Endothelial cell of umbilical vein (primary cell): ENCODE measurements around the gene OR2Z1. TPM values are rescaled to one million over a fixed set of nuclear protein-coding genes. Genes with fewer than 3 reads are reported as not detected.

Source experiments
- BruUV-seq: library from RNA; stranded (reverse); fragments of 400-500 nt; replicated peaks from 2 replicates; lab custom pipeline; 2021; lab: Mats Ljungman, UMichigan
- CTCF ChIA-PET: fragments of 300-600, 350-600 bp; sonication (Branson Sonifier 250); formaldehyde crosslinking; loops from one replicate; lab custom pipeline; 2021; ENCODE audit warnings: antibody characterized with exemption, inconsistent platforms; lab: Charles Lee
- POLR2A ChIA-PET: fragments of 300-600, 350-600 bp; sonication (Branson Sonifier 250); formaldehyde crosslinking; loops from one replicate; lab custom pipeline; 2021; ENCODE audit warnings: antibody characterized with exemption, inconsistent platforms; lab: Charles Lee
- DNase-seq: peaks from one replicate; pipeline ENCODE4 v3.0.0-alpha.2; 2011; ENCODE audit warnings: low read depth, low spot score
- FAIRE-seq: peaks from 2 replicates; lab custom pipeline; 2011; peaks lifted over from hg19 to GRCh38; lab: Jason Lieb, UNC
- H2AFZ ChIP-seq: 2 replicates; pipeline ENCODE4 v1.6.0; 2012; ENCODE audit warnings: low read depth, low read length, control low read depth, inconsistent platforms
- H3K27ac ChIP-seq: 2 replicates; pipeline ENCODE4 v1.5.1; 2011; ENCODE audit warnings: low read depth, mild to moderate bottlenecking, control low read depth, low read length, moderate library complexity; ENCODE audit not compliant: insufficient read depth
- H3K27me3 ChIP-seq, 2 experiments: 2 replicates each; pipeline versions ENCODE4 v1.6.0 to v1.6.1; 2011; ENCODE audit warnings: low read length in 2 of 2, mixed read lengths in 1 of 2; ENCODE audit not compliant: control insufficient read depth in 2 of 2, insufficient read depth in 2 of 2
- H3K36me3 ChIP-seq, 2 experiments: 2 replicates in 1 of 2; 3 replicates in 1 of 2; pipeline ENCODE4 v1.5.1; 2011; ENCODE audit warnings: low read length in 2 of 2, mild to moderate bottlenecking in 1 of 2, moderate library complexity in 1 of 2; ENCODE audit not compliant: control insufficient read depth in 2 of 2, insufficient read depth in 2 of 2; ENCODE audit errors: extremely low read depth in 1 of 2
- H3K4me1 ChIP-seq: 3 replicates; pipeline ENCODE4 v1.5.1; 2011; ENCODE audit warnings: mild to moderate bottlenecking, low read length; ENCODE audit not compliant: control insufficient read depth, insufficient read depth; ENCODE audit errors: extremely low read depth
- H3K4me2 ChIP-seq: 2 replicates; pipeline ENCODE4 v1.6.1; 2011; ENCODE audit warnings: low read length, control low read depth, mixed read lengths; ENCODE audit not compliant: insufficient read depth
- H3K4me3 ChIP-seq, 3 experiments: fragments of 200-600 bp in 1 of 3; sonication (generic), shearing (Covaris generic) in 1 of 3; replicated peaks in 1 of 3; 2 replicates each; pipeline ENCODE4 v1.5.1; 2011 to 2016; ENCODE audit warnings: control low read depth in 3 of 3, low read length in 3 of 3, mild to moderate bottlenecking in 2 of 3, inconsistent platforms in 1 of 3, low read depth in 1 of 3, moderate library complexity in 1 of 3; ENCODE audit not compliant: insufficient read depth in 1 of 3
- H3K79me2 ChIP-seq: 2 replicates; pipeline ENCODE4 v1.6.0; 2012; ENCODE audit warnings: low read length, inconsistent platforms; ENCODE audit not compliant: control insufficient read depth, insufficient read depth
- H3K9ac ChIP-seq: replicated peaks from 2 replicates; pipeline ENCODE3; 2011; ENCODE audit warnings: low read length, control low read depth; ENCODE audit not compliant: insufficient read depth; ENCODE audit errors: extremely low read depth
- H3K9me1 ChIP-seq: replicated peaks from 3 replicates; pipeline ENCODE4 v1.6.0; 2011; ENCODE audit warnings: mild to moderate bottlenecking, low read length; ENCODE audit not compliant: control insufficient read depth, insufficient read depth; ENCODE audit errors: extremely low read depth
- H3K9me3 ChIP-seq: replicated peaks from 2 replicates; pipeline ENCODE4 v1.5.1; 2012; ENCODE audit warnings: low read length, inconsistent platforms; ENCODE audit not compliant: control insufficient read depth, insufficient read depth
- H4K20me1 ChIP-seq: replicated peaks from 2 replicates; pipeline ENCODE3; 2011; ENCODE audit warnings: mild to moderate bottlenecking, low read length; ENCODE audit not compliant: control insufficient read depth, insufficient read depth; ENCODE audit errors: extremely low read depth
- CTCF ChIP-seq, 2 donors: IDR thresholded peaks; 1 replicate in 1 of 2; 2 replicates in 1 of 2; pipeline ENCODE4 v1.5.1; 2011; ENCODE audit warnings: low read length in 2 of 2, mild to moderate bottlenecking in 2 of 2, moderate library complexity in 2 of 2, control low read depth in 1 of 2, inconsistent platforms in 1 of 2, low read depth in 1 of 2; ENCODE audit not compliant: insufficient read depth in 1 of 2; ENCODE audit errors: extremely low read depth in 1 of 2
- EZH2 ChIP-seq: IDR thresholded peaks from 2 replicates; pipeline ENCODE4 v1.6.1; 2012; ENCODE audit warnings: borderline replicate concordance, low read depth, mild to moderate bottlenecking, moderate library complexity, low read length, inconsistent platforms; ENCODE audit not compliant: severe bottlenecking
- FOS ChIP-seq: IDR thresholded peaks from 2 replicates; pipeline ENCODE4 v1.6.1; 2011; ENCODE audit warnings: mild to moderate bottlenecking, low read length, moderate library complexity, borderline replicate concordance; ENCODE audit not compliant: insufficient read depth
- GATA2 ChIP-seq: IDR thresholded peaks from 2 replicates; pipeline ENCODE4 v1.7.0; 2011; ENCODE audit warnings: low read depth, mild to moderate bottlenecking, moderate library complexity, mixed read lengths, low read length; ENCODE audit not compliant: insufficient read length, insufficient read depth
- JUN ChIP-seq: IDR thresholded peaks from 2 replicates; pipeline ENCODE4 v1.6.1; 2011; ENCODE audit warnings: borderline replicate concordance, low read depth; ENCODE audit not compliant: insufficient read length, insufficient read depth
- MAX ChIP-seq: IDR thresholded peaks from 2 replicates; pipeline ENCODE4 v1.6.1; 2011; ENCODE audit not compliant: insufficient read depth, insufficient read length
- MYC ChIP-seq: IDR thresholded peaks from one replicate; pipeline ENCODE4 v1.6.1; 2011; ENCODE audit warnings: mild to moderate bottlenecking, low read depth, low read length
- POLR2A ChIP-seq: IDR thresholded peaks from 2 replicates; pipeline ENCODE4 v1.6.1; 2012; ENCODE audit warnings: low read depth, mild to moderate bottlenecking, control low read depth, low read length
- POLR2AphosphoS5 ChIP-seq: IDR thresholded peaks from 2 replicates; pipeline ENCODE4 v1.6.1; 2012; ENCODE audit warnings: low read depth, mild to moderate bottlenecking, control low read depth, low read length, moderate library complexity; ENCODE audit not compliant: insufficient read depth
- dilution Hi-C: fragments of 300-500 bp; cut with MboI; formaldehyde crosslinking; loops from one replicate; pipeline ENCODE4 v1.15.0; 2019; ENCODE audit warnings: low sequenced_read_pairs; ENCODE audit not compliant: extremely low pct_ligation_motif_present
- intact Hi-C: fragments of 100-400 bp; cut with micrococcal nuclease; formaldehyde crosslinking; loops from one replicate; pipeline ENCODE4 v1.10.0; 2022
- polyA plus RNA-seq, 4 experiments: library from polyadenylated mRNA; depleted of rRNA in 3 of 4; stranded (reverse) in 3 of 4; unstranded in 1 of 4; fragments of >200 nt; gene quantifications; 2 replicates each; pipeline versions ENCODE4 v1.2.1 to v1.2.3, GENCODE V29; 2011 to 2012; ENCODE audit warnings: missing spikeins in 1 of 4
- total RNA-seq: library from RNA; stranded (reverse); gene quantifications from 2 replicates; pipeline ENCODE4 v1.2.3, GENCODE V29; 2021

The OR2Z1 gene
- total and polyA plus RNA-seq, 2 donors (not counting 3 experiments of a cell fraction or from before 2014, with no cell fraction given), result not detected

- Histone ChIP-seq H3K4me2 (no peak overlapping the region), H3K9ac (no peak overlapping the region), H3K9me1 (no peaks in the 10 kb centered on the region), H2AFZ (no peak overlapping the region), H3K4me1 (no peaks in the 10 kb centered on the region), H3K4me3 (no peak overlapping the region), H3K36me3 (no peaks in the 10 kb centered on the region), H3K27me3 (no peaks in the 10 kb centered on the region), H3K79me2 (no peaks in the 10 kb centered on the region), H3K27ac (no peak overlapping the region), H4K20me1 (no peaks in the 10 kb centered on the region), H3K9me3 (no peaks in the 10 kb centered on the region)
- POLR2A ChIA-PET, result no interaction called here
- dilution Hi-C loops (no loop called here), intact Hi-C loops (no loop called here)
- FAIRE-seq (no peak), DNase-seq (no peak)
- CTCF ChIA-PET, result no interaction called here
- TF ChIP-seq POLR2A (no peak), GATA2 (no peak), MYC (no peak), POLR2AphosphoS5 (no peak), CTCF (IDR thresholded peaks at IDR 0.05; ENCODE audit: extremely low read depth in 1 of 2, insufficient read depth in 1 of 2, low read depth in 1 of 2, low read length in 2 of 2) (no peak), JUN (no peak), EZH2 (no peak), MAX (no peak), FOS (no peak)
- BruUV-seq, result no TSS peak
Observed at GRCh38 chr19:8696993-8697392, 24.4 kb upstream of the OR2Z1 start.
